ENCODE results near the gene KCNK4.
A peak's percentile ranks its signal among the peaks of the same experiment; 100 is the strongest.
"Not testable (repeated sequence)": the region's sequence is repeated elsewhere in the genome, so short reads cannot be mapped to it uniquely, and the experiment has no call there.

Gene KCNK4

DNA sequence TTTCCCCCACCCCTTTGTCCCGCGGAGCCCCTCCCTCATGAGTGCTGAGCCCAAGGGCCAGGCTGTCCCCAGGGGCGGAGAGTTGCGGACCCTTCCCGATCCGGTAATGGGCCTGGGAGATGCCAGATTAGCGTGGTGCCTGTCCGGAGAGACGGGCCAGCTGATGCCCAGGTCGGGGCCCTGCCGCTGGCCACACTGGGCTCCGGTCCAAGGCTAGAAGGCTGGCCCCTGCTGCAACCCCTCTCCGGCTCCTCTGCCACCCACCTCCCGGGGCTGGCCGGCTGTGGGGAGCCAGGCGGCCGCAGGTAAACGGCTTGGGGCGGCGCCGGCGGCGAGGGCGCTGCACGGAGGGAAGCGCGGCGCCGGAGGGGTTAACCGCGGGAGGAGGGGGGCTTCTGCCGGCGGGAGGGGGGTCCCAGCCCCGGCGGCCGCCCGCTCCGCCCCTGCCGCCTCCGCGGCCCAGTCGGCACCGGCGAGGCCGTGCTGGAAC is at the start of gene KCNK4:
TSS of gene KCNK4 (plus strand) at position 41 of the 490 bp plus-strand sequence. CDS start 1,717 bp downstream, outside the sequence.
- peaks cover 12% of the 10 kb centered on the region for H3K4me1 Mint-ChIP-seq
- peak within 1 kb of the TSS; percentile 30 for H3K27ac Mint-ChIP-seq
- H3K36me3 Mint-ChIP-seq = peaks cover 2% of the 10 kb centered on the region
- H3K9me3 Mint-ChIP-seq = no peaks in the 10 kb centered on the region
- peaks cover 24% of the 10 kb centered on the region for H3K27me3 Mint-ChIP-seq
- peak within 1 kb of the TSS; percentile 77 for H3K4me3 Mint-ChIP-seq

DNA sequence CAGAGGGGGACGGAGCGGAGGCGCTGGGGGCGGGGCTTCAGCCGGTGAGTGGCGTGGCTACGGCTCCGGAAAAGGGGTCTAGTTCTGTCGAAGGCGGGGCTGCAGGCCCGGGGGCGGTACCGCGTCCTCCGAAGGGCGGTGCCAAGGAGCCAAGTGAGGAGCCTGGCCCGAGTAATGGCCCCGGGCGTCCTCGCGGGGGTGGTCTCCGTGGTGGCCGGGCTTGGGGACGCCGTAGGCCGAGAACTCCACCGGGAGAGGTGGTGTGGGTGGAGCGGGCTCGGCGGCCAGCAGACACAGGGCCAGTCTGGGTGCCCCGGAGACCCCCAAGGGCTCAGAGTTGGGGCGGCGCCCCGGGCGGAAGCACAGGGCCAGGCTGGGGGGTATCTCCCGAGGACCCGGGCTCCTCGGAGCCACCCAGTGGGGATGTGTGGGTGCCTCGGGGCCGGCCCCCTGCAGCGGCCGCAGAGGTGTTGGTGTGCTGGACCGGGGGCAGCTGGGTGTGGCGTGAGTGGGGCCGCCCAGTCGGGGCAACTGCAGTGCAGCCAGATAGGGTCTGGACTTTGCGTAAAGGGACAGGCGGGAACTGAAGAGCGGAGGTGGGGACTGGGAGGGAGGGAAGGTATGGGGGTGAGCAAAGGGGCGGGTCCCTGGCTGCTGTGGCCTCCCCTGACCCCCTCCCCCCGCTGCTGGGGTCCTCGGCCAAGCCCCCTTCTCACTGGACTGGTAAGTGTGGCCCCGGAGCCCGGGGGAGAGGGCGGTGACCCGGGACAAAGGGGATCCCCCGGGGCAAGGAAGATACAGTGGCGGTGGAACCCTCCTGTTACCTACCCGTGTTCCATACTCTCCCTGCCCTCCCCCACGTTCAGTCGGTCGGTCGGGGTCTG is 49.4 kb upstream of the KCNK4 start:
- H3K36me3 Mint-ChIP-seq = no peaks in the 10 kb centered on the region
- peaks cover 28% of the 10 kb centered on the region for H3K4me1 Mint-ChIP-seq
- H3K9me3 Mint-ChIP-seq = no peaks in the 10 kb centered on the region
- H3K27me3 Mint-ChIP-seq = no peaks in the 10 kb centered on the region
- peak overlapping the region; percentile 97 for H3K27ac Mint-ChIP-seq
- H3K4me3 Mint-ChIP-seq = peak overlapping the region; percentile 93

DNA sequence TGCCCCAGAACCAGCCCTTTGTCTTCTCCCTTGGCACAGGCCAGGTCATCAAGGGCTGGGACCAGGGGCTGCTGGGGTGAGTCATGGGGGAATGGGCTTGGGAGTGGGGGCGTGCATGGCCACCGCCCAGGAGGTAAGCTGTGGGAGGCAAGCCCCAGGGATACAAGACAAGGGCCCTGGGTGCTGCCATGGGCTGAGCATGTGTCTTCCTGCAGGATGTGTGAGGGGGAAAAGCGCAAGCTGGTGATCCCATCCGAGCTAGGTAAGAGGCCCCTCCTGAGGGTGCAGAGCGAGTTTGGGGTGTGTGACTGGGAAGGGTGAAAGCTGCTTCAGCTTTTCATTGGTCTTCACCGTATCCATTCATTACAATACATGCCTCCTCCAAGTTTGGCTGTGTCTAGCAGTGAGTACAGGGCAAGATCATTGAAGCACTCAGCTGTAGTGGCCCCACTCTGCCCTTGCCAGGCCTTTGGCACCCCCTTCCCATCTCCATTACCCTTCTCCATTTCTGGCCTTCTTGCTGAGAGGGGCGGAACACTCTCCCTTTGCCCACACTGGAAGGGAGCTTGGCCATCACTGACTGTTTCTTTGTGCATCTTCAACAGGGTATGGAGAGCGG is 47.8 kb upstream of the KCNK4 start:
- H3K9me3 Mint-ChIP-seq = no peaks in the 10 kb centered on the region
- no peaks in the 10 kb centered on the region for H3K36me3 Mint-ChIP-seq
- no peaks in the 10 kb centered on the region for H3K27me3 Mint-ChIP-seq
- H3K27ac Mint-ChIP-seq = peak overlapping the region; percentile 1
- peak overlapping the region; percentile 46 for H3K4me3 Mint-ChIP-seq
- peaks cover 28% of the 10 kb centered on the region for H3K4me1 Mint-ChIP-seq

DNA sequence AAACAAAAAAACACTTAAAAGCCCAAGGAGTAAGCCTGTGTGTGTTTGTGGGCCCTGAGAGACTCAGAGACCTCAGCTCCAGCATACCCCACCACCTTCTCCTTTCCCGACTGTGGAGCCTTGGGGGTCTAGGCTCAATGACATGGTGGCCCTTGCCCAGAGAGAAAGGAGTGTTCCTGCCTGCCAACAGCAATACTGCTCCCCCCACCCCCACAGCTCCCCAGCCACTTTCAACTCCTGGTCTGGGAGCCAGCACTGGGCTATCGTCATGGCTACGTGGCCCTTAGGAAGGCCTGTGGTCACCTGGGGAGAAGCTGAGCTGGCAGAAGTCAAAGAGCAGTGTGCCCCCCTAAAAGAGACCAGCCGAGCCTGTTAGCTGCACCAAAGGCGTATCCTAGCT is 47.0 kb upstream of the KCNK4 start:
- Mint-ChIP-seq H3K27ac (no peak overlapping the region), H3K9me3 (no peaks in the 10 kb centered on the region), H3K4me3 (peak overlapping the region; percentile 46), H3K36me3 (no peaks in the 10 kb centered on the region), H3K4me1 (peaks cover 28% of the 10 kb centered on the region), H3K27me3 (no peaks in the 10 kb centered on the region)

DNA sequence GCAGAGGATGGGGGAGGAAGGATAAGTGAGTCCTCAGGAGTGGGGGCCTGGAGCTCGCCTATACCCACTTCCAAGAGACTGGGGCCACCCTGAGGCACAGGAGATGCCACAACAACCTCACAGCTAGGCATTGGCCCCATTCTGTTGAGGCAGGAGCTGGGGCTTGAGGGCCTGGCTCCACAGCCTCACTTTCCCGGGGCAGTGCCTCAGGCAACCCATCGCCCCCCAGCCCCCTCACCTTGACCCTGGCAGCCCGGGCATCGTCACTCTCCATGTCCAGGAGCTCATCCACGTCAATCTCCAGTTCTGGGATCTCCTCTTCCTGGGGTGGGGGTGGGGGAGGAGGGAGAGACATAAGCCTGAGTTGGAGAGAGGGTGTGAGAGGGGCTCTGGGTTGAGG is 46.1 kb upstream of the KCNK4 start:
- Mint-ChIP-seq H3K9me3 (no peaks in the 10 kb centered on the region), H3K4me1 (peaks cover 25% of the 10 kb centered on the region), H3K27me3 (no peaks in the 10 kb centered on the region), H3K4me3 (peak overlapping the region; percentile 95), H3K27ac (no peak overlapping the region), H3K36me3 (no peaks in the 10 kb centered on the region)

DNA sequence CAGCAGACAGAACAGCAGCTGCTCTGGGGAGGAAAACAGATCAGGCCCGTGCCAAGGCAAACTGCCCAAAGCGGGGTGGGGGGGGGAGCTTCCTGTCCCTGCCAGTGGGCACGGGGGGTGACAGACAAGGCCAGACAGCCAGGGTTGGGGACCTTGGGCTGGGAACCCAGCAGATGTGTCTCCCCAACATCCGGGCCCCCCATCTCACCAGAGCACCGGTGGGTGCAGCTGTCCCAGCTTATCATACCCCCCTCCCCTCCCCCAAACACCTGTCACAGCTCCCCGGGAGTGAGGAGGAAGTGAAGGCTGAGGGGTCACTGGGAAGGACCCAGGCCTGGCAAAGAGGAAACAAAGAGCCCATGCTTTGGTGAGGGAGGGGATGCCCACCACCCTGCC is 45.7 kb upstream of the KCNK4 start:
- Mint-ChIP-seq H3K27me3 (no peaks in the 10 kb centered on the region), H3K27ac (no peak overlapping the region), H3K4me3 (peak overlapping the region; percentile 95), H3K36me3 (no peaks in the 10 kb centered on the region), H3K9me3 (no peaks in the 10 kb centered on the region), H3K4me1 (peaks cover 20% of the 10 kb centered on the region)

DNA sequence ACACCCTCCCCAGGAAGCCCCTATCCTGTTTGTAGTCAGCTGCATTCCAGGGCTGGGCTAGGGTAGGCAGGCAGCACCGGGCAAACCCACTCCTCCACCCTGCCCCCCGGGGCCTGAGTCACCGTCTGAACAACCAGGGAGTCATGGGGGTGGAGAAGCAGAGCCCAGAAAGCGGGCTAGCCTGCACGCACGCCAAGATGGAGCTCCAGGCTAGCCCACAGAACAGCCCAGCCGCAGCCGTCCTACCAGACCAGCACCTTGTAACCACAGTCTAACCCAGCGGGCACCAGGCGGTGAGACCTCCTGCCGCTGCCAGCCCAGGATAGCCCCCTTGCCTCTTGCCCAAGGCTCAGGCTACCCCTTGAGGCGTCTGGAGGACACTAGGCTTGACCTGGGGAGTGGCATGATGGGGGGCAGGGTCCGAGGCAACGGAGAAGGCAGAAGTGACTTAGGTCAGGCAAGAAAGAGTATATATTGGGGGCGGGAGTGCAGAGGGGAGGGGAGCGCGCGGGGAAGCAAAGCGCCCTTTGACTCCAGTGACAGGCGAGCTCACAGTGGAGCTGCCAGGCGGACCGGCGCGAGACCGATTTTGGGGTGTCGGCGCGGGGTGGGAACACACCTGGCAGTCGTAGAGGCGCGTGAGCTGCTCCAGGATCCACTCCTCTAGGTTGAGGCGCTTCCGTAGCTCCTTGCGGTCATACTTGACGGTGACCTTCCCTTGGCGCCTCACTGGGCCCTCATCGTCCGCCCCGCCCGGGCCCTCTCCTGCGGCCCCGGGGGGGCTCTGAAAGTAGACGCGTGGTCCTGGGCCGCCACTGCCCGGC is 45.1 kb upstream of the KCNK4 start:
- H3K27me3 Mint-ChIP-seq = no peaks in the 10 kb centered on the region
- no peaks in the 10 kb centered on the region for H3K36me3 Mint-ChIP-seq
- peaks cover 17% of the 10 kb centered on the region for H3K4me1 Mint-ChIP-seq
- no peaks in the 10 kb centered on the region for H3K9me3 Mint-ChIP-seq
- peak overlapping the region; percentile 97 for H3K27ac Mint-ChIP-seq
- H3K4me3 Mint-ChIP-seq = peak overlapping the region; percentile 95

DNA sequence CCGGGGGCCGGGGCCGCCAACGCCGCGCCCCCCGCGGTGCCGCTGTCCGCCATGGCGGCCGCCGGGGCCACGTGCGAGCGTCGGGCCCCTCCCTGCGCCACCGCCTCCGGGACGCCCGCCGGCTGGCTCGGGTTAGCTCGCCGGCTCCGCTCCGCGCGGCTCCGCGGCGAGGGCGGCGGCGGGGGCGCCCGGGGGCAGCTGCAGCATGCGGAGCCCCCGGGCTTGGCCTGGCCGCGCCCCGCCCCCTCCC is 44.6 kb upstream of the KCNK4 start:
- H3K36me3 Mint-ChIP-seq, H3K27ac Mint-ChIP-seq, H3K27me3 Mint-ChIP-seq, H3K9me3 Mint-ChIP-seq: not testable (repeated sequence)
- Mint-ChIP-seq H3K4me1 (peaks cover 17% of the 10 kb centered on the region), H3K4me3 (peak overlapping the region; percentile 87)

DNA sequence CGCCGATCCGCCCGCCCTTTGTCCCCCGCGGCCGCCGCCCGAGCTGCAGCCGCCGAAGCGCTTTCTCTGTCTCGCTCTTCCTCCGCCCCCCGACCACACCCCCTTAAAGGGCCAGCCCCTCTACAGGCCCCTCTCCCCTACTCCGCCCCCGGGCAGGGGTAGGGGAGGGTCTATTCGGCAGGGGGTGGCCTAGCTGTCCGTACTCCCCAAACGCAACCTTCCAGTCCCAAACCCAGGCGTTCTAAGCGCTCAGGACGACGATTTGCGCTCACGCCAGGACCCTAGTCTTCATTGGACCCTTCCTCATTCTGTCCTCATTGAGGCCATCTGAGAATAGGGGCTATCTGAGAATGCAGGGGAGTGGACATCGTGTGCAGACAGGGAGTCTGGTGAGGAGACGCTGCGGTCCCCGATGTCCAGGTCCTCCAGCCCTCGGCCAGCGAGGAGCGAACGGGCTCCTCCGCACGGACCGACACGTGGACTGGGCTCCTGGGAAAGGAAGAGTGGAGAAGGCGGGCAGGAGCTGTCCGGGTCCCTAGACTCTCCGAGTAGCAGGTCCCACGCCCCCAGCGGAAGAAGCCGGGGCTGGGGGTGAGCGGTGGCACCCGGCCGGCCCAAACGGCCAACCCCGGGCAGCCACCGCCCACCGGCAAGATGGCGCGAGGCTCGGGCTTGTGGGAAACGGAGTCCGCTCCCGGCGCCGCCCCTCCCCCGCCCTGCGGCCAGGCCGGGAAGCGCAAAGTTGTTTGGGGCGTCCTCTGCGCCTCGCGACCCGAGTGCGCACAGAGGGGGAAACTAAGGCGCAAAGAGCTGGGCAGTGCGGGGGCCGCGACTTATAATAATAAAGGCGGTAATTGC is 44.0 kb upstream of the KCNK4 start, which contains the start of gene PPP1R14B:
TSS of gene PPP1R14B (minus strand) at position 73 of the 858 bp plus-strand sequence. CDS start 270 bp downstream, outside the sequence.
- Mint-ChIP-seq H3K27ac (peak within 1 kb of the TSS; percentile 97), H3K4me3 (peak within 1 kb of the TSS; percentile 95), H3K4me1 (peaks cover 22% of the 10 kb centered on the region), H3K36me3 (no peaks in the 10 kb centered on the region), H3K9me3 (no peaks in the 10 kb centered on the region), H3K27me3 (no peaks in the 10 kb centered on the region)

DNA sequence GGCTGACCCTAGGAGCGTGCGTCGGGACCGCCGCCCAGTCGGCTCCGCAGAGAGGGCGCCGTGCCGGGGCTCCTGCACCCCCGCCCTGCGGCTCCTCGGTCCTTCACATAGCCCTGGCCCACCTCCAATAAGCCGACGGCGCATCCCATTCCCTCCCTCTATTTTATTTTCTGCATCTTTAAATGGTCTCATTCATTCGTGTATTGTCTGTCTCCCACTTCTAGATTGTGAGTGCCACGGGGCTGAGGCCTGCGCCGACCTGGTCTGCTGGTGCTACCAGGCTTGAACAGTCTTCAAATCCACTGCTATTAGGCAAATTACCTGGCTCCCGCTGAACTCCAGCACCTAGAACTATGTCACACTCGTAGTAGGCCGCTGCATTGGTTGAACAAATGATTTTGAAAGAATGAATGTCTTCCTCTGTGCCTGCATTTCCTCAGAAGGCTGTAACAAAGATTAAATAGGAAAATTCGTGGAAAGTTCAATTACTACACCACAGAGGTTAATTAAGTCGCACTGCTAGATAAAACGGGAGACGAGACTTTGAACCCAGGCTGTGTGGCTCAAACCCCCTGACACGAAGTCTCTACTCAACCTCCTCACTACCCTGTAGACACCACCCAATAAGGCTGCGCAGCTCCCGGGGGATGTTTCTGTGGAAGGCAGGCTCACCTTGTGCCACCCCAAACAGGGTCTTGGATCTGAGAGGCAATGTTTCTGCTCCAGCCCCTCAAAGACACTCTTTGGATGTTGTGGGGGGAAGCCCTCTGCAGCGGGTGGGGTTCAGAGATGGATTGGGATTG is 43.2 kb upstream of the KCNK4 start:
- Mint-ChIP-seq H3K27ac (no peak overlapping the region), H3K27me3 (no peaks in the 10 kb centered on the region), H3K4me3 (peak overlapping the region; percentile 80), H3K4me1 (peaks cover 17% of the 10 kb centered on the region), H3K36me3 (no peaks in the 10 kb centered on the region), H3K9me3 (no peaks in the 10 kb centered on the region)

DNA sequence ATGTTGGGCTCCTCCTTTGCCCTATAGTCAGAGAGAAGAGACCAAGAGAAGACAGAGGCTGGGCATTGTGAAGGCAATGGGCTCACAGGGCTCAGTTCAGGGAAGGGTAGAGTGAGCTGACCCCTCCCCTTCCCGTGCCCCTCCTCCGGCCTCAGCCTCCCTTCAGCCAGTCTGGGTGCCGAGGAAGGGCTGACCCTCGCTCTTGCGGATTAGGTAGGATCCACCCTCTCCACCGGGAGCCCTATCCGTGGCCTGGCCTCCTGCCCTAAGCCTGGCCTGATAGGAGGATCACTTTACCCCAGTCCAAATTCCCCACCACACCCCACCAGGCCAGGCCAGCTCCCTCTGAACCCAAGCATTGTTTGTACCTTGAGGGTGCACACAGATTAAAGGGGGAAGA is 42.5 kb upstream of the KCNK4 start:
- H3K4me1 Mint-ChIP-seq = peaks cover 10% of the 10 kb centered on the region
- no peaks in the 10 kb centered on the region for H3K9me3 Mint-ChIP-seq
- no peak overlapping the region for H3K27ac Mint-ChIP-seq
- H3K36me3 Mint-ChIP-seq = no peaks in the 10 kb centered on the region
- no peaks in the 10 kb centered on the region for H3K27me3 Mint-ChIP-seq
- H3K4me3 Mint-ChIP-seq = no peak overlapping the region

DNA sequence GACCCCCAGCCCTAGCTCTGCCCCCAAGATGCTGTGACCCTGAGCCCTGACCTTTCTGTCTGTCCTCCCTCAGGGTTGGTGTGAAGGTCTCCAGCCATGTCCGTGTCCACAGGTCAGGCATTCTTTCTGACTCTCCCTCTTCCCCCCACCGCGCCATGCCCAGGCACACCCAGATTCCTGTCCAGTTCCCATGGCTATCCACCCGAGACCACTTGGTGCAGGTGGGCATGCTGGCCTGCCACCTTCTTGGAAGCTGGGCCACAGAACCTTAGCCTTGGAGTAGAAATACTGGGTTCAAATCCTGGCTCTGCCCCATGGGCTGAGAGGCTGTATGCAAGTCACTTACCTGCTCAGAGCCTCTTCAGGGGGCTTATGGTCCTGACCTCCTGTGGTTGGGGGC is 42.1 kb upstream of the KCNK4 start:
- no peaks in the 10 kb centered on the region for H3K9me3 Mint-ChIP-seq
- no peaks in the 10 kb centered on the region for H3K27me3 Mint-ChIP-seq
- H3K27ac Mint-ChIP-seq = no peak overlapping the region
- peaks cover 7% of the 10 kb centered on the region for H3K4me1 Mint-ChIP-seq
- H3K4me3 Mint-ChIP-seq = peak overlapping the region; percentile 15
- no peaks in the 10 kb centered on the region for H3K36me3 Mint-ChIP-seq

DNA sequence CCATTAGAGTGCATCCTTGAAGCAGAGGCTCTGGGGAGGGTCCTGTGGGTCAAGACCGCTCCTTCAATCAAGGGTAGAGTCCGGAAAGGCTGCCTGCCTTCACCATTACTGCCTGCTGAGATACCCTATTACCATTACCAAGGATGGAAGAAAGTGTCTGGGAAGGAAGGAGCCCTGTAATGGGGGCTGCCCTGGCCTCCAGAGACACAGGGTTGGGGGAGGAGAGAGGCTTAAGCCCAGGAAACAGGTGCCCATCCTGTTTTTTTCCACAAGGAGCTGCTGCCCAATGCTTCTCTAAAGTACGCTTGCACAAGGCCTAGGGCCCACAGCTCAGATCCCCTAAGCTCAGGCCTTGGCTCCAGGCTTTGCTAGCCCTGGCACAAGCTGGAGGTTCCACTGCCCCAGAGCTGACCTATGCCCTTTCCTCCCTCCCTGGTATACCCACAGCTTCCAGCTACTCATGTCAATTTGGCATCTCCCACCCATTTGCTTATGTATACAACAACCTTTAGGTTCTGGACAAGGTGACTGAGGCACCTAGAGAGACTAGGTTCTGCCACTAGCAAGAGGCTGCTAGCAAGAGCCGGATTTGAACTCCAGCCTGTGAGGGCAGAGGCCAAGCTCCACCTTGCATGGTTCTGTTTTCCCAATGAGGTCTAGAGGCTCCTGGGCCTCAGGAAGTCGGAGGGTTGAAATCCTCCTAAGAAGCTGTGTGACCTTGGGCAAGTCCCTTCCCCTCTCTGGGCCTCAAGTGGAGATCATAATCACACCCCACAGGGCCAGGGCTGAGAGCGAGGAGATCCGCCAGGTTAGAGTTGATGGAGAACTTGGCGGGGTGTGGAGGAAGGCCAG is 41.3 kb upstream of the KCNK4 start:
- Mint-ChIP-seq H3K4me3 (peak overlapping the region; percentile 21), H3K36me3 (no peaks in the 10 kb centered on the region), H3K9me3 (no peaks in the 10 kb centered on the region), H3K4me1 (peaks cover 7% of the 10 kb centered on the region), H3K27ac (peak overlapping the region; percentile 8), H3K27me3 (no peaks in the 10 kb centered on the region)
